Measurements from ENCODE around the gene SLC16A2. TPM values are rescaled to one million over a fixed set of nuclear protein-coding genes. Genes with fewer than 3 reads are reported as not detected.
A peak's percentile ranks its signal among the peaks of the same experiment; 100 is the strongest.

The SLC16A2 gene
- total RNA-seq, 2 donors from 2014 or later = 2.9 to 7.3 TPM

- 0% methylated on average over 23 of the region's 54 CpGs; no CpG with 5 or more reads in 1 of the 2 donors for WGBS, 2 donors
- peak overlapping the region; percentile 30 to 31 for H3K4me3 ChIP-seq
- intact Hi-C loops (cut with DNase I) = no loop called here
- H3K4me1 ChIP-seq = peaks cover 6% of the 10 kb centered on the region
- H3K27me3 ChIP-seq = no peaks in the 10 kb centered on the region
- ATAC-seq (peak; percentile 84), DNase-seq (peak; percentile 63 to 73 (median 71))
- peak; percentile 21 to 50 (median 31) for TF ChIP-seq POLR2A (IDR thresholded peaks at IDR 0.05)
- no peak for TF ChIP-seq CTCF (IDR thresholded peaks at IDR 0.05)
- peak overlapping the region; percentile 26 to 91 (median 85) for H3K27ac ChIP-seq
- no peaks in the 10 kb centered on the region for H3K9me3 ChIP-seq
- no peaks in the 10 kb centered on the region for H3K36me3 ChIP-seq (replicated peaks in 1 of 2; ENCODE audit: insufficient read depth in 1 of 2, low read depth in 2 of 2)
Measured at GRCh38 chrX:74420196-74421035, 877 bp upstream of the SLC16A2 start.

- no peaks in the 10 kb centered on the region for H3K27me3 ChIP-seq
- H3K4me1 ChIP-seq = peaks cover 6% of the 10 kb centered on the region
- WGBS, 2 donors = 0 to 14% methylated on average over 1 to 17 of the region's 46 CpGs
- ATAC-seq (no peak), DNase-seq (peak in 2 of 4 donors; percentile 1 to 10)
- TF ChIP-seq POLR2A (IDR thresholded peaks at IDR 0.05) (no peak), CTCF (IDR thresholded peaks at IDR 0.05) (no peak)
- H3K36me3 ChIP-seq (replicated peaks in 1 of 2; ENCODE audit: insufficient read depth in 1 of 2, low read depth in 2 of 2) = no peaks in the 10 kb centered on the region
- H3K4me3 ChIP-seq = peak overlapping the region in 1 of 2 donors; percentile 15
- no peaks in the 10 kb centered on the region for H3K9me3 ChIP-seq
- intact Hi-C loops (cut with DNase I) = no loop called here
- H3K27ac ChIP-seq = peak overlapping the region in 3 of 4 donors; percentile 83 to 91 (median 87)
Measured at GRCh38 chrX:74421740-74422352, 553 bp downstream of the SLC16A2 start.

GRCh38 chrX:74422576-74423288 lies 1.4 kb downstream of the SLC16A2 start:
- TF ChIP-seq CTCF (IDR thresholded peaks at IDR 0.05) (peak in 2 of 7 experiments; percentile 6 to 9), POLR2A (IDR thresholded peaks at IDR 0.05) (peak; percentile 15 to 55 (median 53))
- Histone ChIP-seq H3K4me1 (peaks cover 6% of the 10 kb centered on the region), H3K36me3 (replicated peaks in 1 of 2; ENCODE audit: insufficient read depth in 1 of 2, low read depth in 2 of 2) (no peaks in the 10 kb centered on the region), H3K9me3 (no peaks in the 10 kb centered on the region), H3K27ac (peak overlapping the region; percentile 12 to 66 (median 54)), H3K4me3 (no peak overlapping the region), H3K27me3 (no peaks in the 10 kb centered on the region)
- intact Hi-C loops (cut with DNase I) = no loop called here
- WGBS, 2 donors = 28 to 48% methylated on average over 3 to 37 of the region's 44 CpGs
- DNase-seq (peak; percentile 40 to 65 (median 50)), ATAC-seq (peak; percentile 39)

GRCh38 chrX:74423289-74423998 lies 2.2 kb downstream of the SLC16A2 start:
- peak overlapping the region in 3 of 4 donors; percentile 45 to 66 (median 62) for H3K27ac ChIP-seq
- WGBS, 2 donors = 85 to 92% methylated on average over 2 of the region's 6 CpGs
- H3K27me3 ChIP-seq = no peaks in the 10 kb centered on the region
- H3K9me3 ChIP-seq = no peaks in the 10 kb centered on the region
- peaks cover 6% of the 10 kb centered on the region for H3K4me1 ChIP-seq
- intact Hi-C loops (cut with DNase I) = no loop called here
- ATAC-seq (no peak), DNase-seq (peak in 3 of 4 donors; percentile 2 to 23 (median 9))
- no peak for TF ChIP-seq CTCF (IDR thresholded peaks at IDR 0.05)
- no peak for TF ChIP-seq POLR2A (IDR thresholded peaks at IDR 0.05)
- H3K36me3 ChIP-seq (replicated peaks in 1 of 2; ENCODE audit: insufficient read depth in 1 of 2, low read depth in 2 of 2) = no peaks in the 10 kb centered on the region
- no peak overlapping the region for H3K4me3 ChIP-seq

Data from body of pancreas (tissue), 4 donors.